ENCODE measurements around the gene ACVR1C.

ACVR1C gene

GRCh38 chr2:157497638-157498314 lies 130.9 kb downstream of the ACVR1C start:
- peak in 1 of 2 experiments; percentile 13 for DNase-seq (ENCODE audit: low read depth in 2 of 2)

DNA sequence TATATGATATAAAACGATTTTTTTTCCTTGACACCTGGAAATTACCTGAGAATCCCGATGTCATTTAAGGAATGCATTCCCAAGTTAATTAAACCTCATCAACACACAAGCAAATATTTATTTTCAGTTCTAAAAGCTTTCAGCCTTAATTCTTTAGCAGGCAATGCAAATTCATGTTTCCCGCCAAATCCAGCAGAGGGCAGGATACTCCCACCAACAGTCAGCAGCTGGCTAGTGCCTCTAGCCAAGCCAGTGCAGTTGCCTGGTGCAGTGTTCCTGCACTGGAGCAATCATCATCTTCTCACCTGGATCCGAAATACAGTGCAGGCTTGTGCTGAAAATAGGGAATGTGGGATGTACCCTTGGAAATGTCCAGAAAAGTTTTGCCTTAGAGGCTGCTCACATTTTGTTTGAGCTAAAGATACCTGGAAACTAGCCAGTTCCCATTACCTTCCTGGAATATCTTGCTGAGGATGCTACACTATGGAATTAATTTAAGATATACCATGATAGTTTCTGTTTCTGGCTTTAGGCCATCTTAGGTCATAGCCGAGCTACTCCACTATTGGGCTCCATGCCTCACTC lies 136.4 kb downstream of the ACVR1C start:
- peak in 1 of 2 experiments; percentile 43 for DNase-seq (ENCODE audit: low read depth in 2 of 2)

DNA sequence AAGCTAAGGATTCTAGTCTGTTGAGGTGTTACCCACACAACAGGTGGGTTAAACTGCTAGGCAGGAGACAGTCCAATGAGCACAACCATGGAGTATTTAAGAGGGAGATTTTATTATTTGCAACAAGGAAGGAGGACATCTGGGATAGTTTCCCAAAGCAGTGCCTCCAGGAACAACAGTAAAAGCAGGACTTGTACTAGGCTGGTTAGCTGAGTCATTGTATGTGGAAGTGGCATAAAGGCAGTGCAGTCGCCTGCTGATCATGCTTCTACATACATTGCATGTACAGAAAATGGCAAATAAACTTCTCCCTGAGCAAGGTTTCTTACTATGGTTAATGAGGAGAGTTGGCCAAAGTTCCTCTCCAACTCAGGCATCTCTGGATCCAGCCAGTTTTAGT lies 138.7 kb downstream of the ACVR1C start:
- no peak for DNase-seq (ENCODE audit: low read depth in 2 of 2)

GRCh38 chr2:157488877-157489276 lies 139.8 kb downstream of the ACVR1C start:
- DNase-seq (ENCODE audit: low read depth in 2 of 2): no peak

DNA sequence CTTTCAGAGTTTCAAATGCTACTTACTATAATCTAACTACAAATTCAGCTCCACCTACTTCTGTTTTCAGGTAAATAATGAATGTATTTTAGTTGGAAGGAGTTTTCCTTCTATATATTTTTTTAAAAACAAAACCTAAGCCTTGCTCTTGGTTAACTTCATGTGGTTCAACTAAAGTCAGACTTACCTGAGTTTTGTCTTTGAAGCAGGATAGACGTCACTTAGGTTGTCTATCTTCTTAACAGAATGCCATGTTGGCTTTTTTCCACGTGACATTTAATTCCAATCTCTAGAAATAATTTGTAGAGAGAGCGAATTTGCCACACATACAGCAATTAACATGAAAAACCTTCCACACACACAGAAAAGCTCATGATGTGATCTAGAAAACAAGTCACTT lies 140.9 kb downstream of the ACVR1C start:
- DNase-seq (ENCODE audit: low read depth in 2 of 2): no peak

DNA sequence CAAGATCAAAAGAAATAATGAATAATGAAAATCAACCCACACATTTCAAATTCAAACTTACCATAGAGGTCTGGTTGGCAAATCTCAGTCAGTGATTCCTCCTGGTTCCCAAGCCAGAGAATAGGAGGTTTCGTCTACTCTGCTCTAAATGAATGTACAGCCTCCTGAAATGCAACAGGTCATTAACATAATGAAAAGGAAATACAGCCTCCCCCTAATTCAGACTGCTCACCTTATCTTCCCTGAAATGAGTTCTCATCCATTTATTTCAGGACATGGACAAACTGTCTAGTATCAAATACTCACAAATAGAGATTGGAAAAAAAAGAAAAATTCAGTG lies 141.4 kb downstream of the ACVR1C start:
- DNase-seq (ENCODE audit: low read depth in 2 of 2): no peak

DNA sequence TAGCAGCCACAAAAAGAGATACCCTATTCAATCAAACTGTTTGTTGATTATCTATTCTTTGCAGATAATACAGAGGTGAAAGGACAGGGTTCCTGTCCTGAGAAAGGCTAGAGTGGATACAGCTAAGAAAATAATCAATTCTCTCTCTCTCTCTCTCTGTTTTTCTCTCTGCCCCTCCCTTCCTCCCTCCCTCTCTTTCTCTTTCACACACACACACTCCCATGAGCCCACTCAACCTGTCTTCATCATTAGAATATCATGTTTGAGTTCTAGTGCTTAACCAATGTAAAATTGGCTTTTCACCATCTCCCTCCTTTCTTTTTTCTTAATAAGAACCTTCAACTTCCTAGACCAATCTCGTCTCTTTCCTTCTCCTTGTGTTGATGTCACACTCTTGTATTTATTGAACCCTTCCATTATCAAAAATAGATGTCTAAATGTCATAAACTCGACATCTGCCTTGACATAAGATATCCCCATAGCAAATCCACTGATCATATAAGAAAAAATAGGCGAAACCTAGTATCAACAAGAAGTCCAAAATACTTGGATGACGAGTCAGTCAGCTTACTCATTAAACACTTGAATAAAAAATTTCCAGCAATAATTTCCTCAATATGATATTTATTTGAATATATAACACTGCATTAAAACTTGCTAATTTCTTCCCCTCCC lies 141.9 kb downstream of the ACVR1C start:
- peak in 1 of 2 experiments; percentile 20 for DNase-seq (ENCODE audit: low read depth in 2 of 2)

DNA sequence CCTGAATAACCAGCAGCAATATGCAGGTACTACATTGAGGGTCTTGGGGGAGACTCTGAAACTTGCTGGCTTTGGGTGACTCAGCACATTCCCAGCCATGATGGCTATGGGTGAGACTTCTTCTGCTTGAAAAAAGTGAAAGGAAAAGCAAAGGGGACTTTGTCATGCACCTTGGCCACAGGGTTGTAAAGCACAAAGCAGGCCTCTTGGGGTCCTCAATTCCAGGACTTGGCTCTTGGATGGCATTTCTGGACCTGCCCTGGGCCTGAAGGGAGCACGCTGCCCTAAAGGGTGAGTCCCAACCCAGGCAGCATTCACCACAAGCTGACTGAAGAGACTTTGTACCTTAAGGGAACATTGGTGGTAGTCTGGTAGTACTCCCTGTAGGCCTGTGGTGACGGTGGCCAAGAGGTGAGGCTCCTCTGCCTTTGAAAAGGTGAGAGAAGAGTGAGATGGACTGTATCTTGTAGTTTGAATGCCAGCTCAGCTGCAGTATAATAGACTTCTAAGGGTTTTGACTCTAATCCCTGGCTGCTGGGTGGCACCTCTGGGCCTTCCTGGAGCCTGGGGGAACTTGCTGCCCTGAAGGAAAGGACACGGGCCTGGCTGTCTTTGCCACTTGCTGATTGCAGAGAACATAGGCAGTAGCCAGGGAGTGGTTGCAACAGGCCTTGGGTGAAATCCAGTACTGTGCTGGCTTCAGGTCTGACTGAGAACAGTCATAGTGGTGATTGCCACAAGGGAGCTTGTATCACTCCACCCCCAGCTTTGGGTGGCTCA lies 148.3 kb downstream of the ACVR1C start:
- no peak for DNase-seq (ENCODE audit: low read depth in 2 of 2)

DNA sequence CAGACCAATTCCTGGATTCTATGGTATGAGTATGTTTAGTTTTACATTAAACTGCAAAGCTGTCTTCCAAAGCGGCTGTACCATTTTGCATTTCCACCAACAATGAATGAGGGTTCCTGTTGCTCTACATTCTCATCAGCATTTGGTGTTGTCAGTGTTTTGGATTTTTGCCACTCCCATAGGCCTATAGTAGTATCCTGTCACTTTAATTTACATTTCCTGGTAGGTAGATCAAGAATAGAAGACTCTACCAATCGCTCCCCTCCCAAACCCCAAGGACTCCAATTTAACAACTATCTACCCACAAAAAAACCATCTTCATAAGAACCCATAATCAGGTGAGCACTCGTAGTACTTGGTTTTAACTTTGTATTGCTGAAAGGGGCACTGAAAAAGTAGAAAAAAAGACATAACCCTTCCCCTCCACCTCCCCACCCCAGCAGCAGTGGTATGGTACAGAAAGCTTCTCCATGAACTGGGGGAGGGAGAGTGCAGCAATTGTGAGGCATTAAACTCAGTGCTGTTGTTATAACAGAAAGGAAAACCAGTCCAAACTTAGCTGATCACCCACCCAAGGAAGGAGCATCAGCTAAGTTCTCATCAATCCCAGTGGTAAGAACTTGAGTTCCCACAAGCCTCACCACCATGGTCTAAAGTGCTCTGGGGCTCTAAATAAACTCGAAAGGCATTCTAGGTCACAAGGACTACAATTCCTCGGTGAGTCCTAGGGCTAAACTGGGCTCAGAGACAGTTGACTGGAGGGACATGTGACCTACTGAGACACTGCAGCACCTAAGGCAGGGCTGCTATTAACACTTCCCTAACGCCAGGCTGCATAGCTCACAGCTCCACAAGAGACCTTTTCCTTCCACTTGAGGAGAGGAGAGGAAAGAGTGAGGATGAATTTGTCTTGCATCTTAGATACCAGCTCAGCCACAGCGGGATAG lies 149.3 kb downstream of the ACVR1C start:
- no peak for DNase-seq (ENCODE audit: low read depth in 2 of 2)

GRCh38 chr2:157477919-157478318 lies 150.7 kb downstream of the ACVR1C start:
- DNase-seq (ENCODE audit: low read depth in 2 of 2): no peak

GRCh38 chr2:157476953-157477709 lies 151.5 kb downstream of the ACVR1C start:
- DNase-seq (ENCODE audit: low read depth in 2 of 2): no peak
